ENCODE data around the gene ADGRL3.
A peak's percentile ranks its signal among the peaks of the same experiment; 100 is the strongest.

Gene ADGRL3

GRCh38 chr4:61517144-61517543, 317.0 kb downstream of the ADGRL3 start:
- DNase-seq (ENCODE audit: low read depth): no peak
- H3K4me3 ChIP-seq (ENCODE audit: low read depth, low read length): no peak overlapping the region

GRCh38 chr4:61520166-61520565, 320.0 kb downstream of the ADGRL3 start:
- DNase-seq (ENCODE audit: low read depth): no peak
- no peak overlapping the region for H3K4me3 ChIP-seq (ENCODE audit: low read depth, low read length)

GRCh38 chr4:61520681-61521160, 320.6 kb downstream of the ADGRL3 start:
- DNase-seq (ENCODE audit: low read depth): peak; percentile 36
- H3K4me3 ChIP-seq (ENCODE audit: low read depth, low read length): no peak overlapping the region

GRCh38 chr4:61521451-61521850, 321.3 kb downstream of the ADGRL3 start:
- no peak for DNase-seq (ENCODE audit: low read depth)
- no peak overlapping the region for H3K4me3 ChIP-seq (ENCODE audit: low read depth, low read length)

GRCh38 chr4:61522312-61522711, 322.2 kb downstream of the ADGRL3 start:
- H3K4me3 ChIP-seq (ENCODE audit: low read depth, low read length): no peak overlapping the region
- DNase-seq (ENCODE audit: low read depth): no peak

GRCh38 chr4:61527888-61528287, 327.8 kb downstream of the ADGRL3 start:
- H3K4me3 ChIP-seq (ENCODE audit: low read depth, low read length): no peak overlapping the region
- DNase-seq (ENCODE audit: low read depth): no peak

- DNase-seq (ENCODE audit: low read depth): no peak
- H3K4me3 ChIP-seq (ENCODE audit: low read depth, low read length): no peak overlapping the region
Observed at GRCh38 chr4:61528595-61528994, 328.5 kb downstream of the ADGRL3 start.

GRCh38 chr4:61531188-61531587, 331.1 kb downstream of the ADGRL3 start:
- no peak for DNase-seq (ENCODE audit: low read depth)
- no peak overlapping the region for H3K4me3 ChIP-seq (ENCODE audit: low read depth, low read length)

- DNase-seq (ENCODE audit: low read depth): peak; percentile 69
- no peak overlapping the region for H3K4me3 ChIP-seq (ENCODE audit: low read depth, low read length)
Observed at GRCh38 chr4:61532336-61533000, 332.3 kb downstream of the ADGRL3 start.

- peak; percentile 49 for DNase-seq (ENCODE audit: low read depth)
- no peak overlapping the region for H3K4me3 ChIP-seq (ENCODE audit: low read depth, low read length)
Observed at GRCh38 chr4:61533140-61533539, 333.0 kb downstream of the ADGRL3 start.

- no peak for DNase-seq (ENCODE audit: low read depth)
- H3K4me3 ChIP-seq (ENCODE audit: low read depth, low read length): no peak overlapping the region
Observed at GRCh38 chr4:61540944-61541343, 340.8 kb downstream of the ADGRL3 start.

- no peak overlapping the region for H3K4me3 ChIP-seq (ENCODE audit: low read depth, low read length)
- no peak for DNase-seq (ENCODE audit: low read depth)
Observed at GRCh38 chr4:61541459-61541858, 341.3 kb downstream of the ADGRL3 start.

- DNase-seq (ENCODE audit: low read depth): no peak
- H3K4me3 ChIP-seq (ENCODE audit: low read depth, low read length): no peak overlapping the region
Observed at GRCh38 chr4:61543976-61544375, 343.9 kb downstream of the ADGRL3 start.

- no peak overlapping the region for H3K4me3 ChIP-seq (ENCODE audit: low read depth, low read length)
- DNase-seq (ENCODE audit: low read depth): no peak
Observed at GRCh38 chr4:61545902-61546480, 345.9 kb downstream of the ADGRL3 start.

GRCh38 chr4:61549336-61549735, 349.2 kb downstream of the ADGRL3 start:
- no peak overlapping the region for H3K4me3 ChIP-seq (ENCODE audit: low read depth, low read length)
- no peak for DNase-seq (ENCODE audit: low read depth)

- DNase-seq (ENCODE audit: low read depth): no peak
- H3K4me3 ChIP-seq (ENCODE audit: low read depth, low read length): no peak overlapping the region
Observed at GRCh38 chr4:61553557-61554125, 353.5 kb downstream of the ADGRL3 start.

- H3K4me3 ChIP-seq (ENCODE audit: low read depth, low read length): no peak overlapping the region
- DNase-seq (ENCODE audit: low read depth): no peak
Observed at GRCh38 chr4:61555789-61556188, 355.7 kb downstream of the ADGRL3 start.

- H3K4me3 ChIP-seq (ENCODE audit: low read depth, low read length): no peak overlapping the region
- no peak for DNase-seq (ENCODE audit: low read depth)
Observed at GRCh38 chr4:61556277-61556676, 356.2 kb downstream of the ADGRL3 start.

- DNase-seq (ENCODE audit: low read depth): no peak
- no peak overlapping the region for H3K4me3 ChIP-seq (ENCODE audit: low read depth, low read length)
Observed at GRCh38 chr4:61559396-61559795, 359.3 kb downstream of the ADGRL3 start.

GRCh38 chr4:61561028-61561427, 360.9 kb downstream of the ADGRL3 start:
- DNase-seq (ENCODE audit: low read depth): no peak
- H3K4me3 ChIP-seq (ENCODE audit: low read depth, low read length): no peak overlapping the region
